Head of caudate nucleus (tissue), 42 donors: Measurements from ENCODE around the gene WNT9B.
A peak's percentile ranks its signal among the peaks of the same experiment; 100 is the strongest.

Experiments used
- DNase-seq, 42 donors: peaks; one replicate each; pipeline versions ENCODE4 v3.0.0 to v3.0.0-alpha.2; 2020 to 2021; ENCODE audit warnings: mixed read lengths in 7 of 42
- intact Hi-C: fragments of 100-400 bp; cut with DNase I; formaldehyde crosslinking; loops from one replicate; pipeline ENCODE4 v1.15.0; 2022

The WNT9B gene, protein sequence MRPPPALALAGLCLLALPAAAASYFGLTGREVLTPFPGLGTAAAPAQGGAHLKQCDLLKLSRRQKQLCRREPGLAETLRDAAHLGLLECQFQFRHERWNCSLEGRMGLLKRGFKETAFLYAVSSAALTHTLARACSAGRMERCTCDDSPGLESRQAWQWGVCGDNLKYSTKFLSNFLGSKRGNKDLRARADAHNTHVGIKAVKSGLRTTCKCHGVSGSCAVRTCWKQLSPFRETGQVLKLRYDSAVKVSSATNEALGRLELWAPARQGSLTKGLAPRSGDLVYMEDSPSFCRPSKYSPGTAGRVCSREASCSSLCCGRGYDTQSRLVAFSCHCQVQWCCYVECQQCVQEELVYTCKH

DNA sequence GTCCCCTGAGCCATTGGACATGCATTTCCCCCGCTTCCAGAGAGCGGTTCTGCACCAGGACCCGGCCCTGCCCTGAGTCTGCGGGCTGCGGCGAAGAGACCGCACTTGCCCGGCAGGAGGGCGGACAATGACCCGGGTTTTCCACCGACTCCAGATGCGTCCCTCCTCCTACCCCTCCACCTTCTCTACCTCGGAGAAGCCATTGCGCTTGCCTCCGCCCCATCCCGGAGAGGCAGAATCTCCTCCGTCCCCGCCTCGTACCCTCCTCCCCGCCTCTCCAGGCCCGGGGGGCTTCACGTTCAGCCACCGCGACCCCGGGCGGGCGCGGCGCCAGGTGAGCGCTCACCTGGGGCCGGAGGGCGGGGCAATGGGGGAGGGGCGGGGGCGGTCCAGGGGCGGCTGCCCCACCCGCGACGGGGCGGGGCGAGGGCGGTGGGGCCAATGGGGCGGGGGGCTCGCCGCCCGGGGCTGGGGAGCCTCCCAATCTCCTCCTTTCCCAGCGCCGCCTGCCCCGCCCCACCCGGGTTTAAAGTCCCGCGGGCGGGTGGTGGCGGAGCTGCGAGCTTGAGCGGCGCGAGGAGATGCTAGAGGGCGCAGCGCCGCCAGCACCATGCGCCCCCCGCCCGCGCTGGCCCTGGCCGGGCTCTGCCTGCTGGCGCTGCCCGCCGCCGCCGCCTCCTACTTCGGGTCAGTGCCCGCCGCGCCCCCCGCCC is at the start of gene WNT9B:
TSS of gene WNT9B (plus strand) at position 555 of the 713 bp plus-strand sequence. CDS start at position 611, 56 bp downstream.
- peak in 19 of 42 donors; percentile 13 to 57 (median 37) for DNase-seq
- intact Hi-C loops: no loop called here

DNA sequence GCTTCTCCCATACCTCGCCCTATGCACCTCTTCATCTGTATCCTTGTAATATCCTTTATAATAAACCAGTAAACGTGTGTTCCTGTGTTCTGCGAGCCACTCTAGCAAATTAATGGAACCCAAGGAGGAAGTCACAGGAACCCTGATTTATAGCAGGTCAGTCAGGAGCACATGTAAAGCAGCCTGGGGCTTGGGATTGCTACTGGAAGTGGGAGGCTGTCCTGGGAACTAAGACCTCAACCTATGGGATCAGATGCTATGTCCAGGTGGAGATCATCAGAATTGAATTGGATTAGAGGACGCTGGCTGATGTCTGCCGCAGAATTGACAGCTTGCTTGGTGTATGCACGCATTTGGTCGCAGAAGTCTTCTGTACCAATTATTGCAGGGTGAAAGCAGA is 48.6 kb upstream of the WNT9B start:
- DNase-seq: no peak
- intact Hi-C loops: no loop called here

DNA sequence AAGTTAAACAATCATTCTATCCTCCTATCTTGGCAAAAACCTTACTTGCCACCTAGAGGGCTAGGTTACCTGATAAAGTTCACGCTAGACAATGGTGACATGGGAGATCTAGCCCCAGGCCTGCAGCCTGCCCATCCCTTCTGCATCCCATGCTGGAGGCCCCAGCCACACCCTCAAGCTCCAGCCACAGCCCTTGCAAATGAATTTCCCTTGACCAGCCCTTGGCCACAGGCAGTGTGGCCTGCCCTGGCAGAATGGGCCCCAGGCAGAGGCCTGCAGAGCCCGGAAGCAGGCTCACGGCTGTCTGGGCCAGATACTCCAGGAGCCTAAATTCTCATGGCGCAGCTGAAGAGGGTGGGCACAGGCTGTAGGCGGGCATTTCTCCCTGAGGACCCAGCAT is 47.8 kb upstream of the WNT9B start:
- intact Hi-C loops: no loop called here
- DNase-seq: no peak

DNA sequence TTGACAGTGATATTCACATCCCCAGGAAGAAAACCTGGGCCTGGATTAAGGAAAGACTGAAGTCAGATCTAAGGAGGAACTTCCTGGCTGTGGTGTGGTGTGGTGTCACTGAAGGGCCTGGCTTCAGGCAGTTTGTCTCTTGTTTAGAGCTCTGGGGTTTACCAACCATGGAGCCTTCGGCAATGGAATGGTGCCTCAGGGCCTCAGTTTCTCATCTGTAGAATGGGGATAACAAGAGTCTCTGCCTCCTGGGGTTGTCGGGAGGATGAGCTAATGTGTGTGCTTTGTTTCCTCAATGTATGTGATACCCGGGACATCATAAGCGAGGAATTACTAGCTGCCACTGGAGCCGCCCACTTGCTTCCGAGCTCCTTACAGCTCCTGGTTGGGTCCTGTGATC is 45.6 kb upstream of the WNT9B start:
- DNase-seq: no peak

DNA sequence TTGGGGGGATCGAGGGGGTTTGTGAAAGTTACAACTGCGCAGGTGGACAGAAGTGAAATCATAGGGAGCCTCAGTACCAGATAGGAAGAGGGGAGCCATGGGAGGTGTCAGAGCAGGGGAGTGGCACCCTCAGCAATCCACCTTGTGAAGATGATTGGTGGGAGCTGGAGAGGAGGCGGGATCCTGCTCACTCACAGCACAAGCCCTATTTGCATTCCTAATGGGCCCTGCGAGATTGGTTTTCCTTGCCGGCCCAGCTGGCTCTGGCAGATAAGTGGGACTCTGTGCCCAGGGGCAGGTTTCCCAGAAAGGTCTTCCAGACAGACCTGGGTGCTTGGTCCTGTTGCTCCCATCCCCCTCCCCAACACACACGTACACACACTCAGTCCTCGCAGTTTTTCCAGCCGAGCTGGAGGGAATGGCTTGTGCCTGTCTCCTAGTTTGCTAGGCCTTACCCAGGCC is 42.2 kb upstream of the WNT9B start:
- intact Hi-C loops: no loop called here
- DNase-seq: no peak

More for the DNA sequence above, 45.6 kb upstream of the WNT9B start:
- intact Hi-C loops: no loop called here

DNA sequence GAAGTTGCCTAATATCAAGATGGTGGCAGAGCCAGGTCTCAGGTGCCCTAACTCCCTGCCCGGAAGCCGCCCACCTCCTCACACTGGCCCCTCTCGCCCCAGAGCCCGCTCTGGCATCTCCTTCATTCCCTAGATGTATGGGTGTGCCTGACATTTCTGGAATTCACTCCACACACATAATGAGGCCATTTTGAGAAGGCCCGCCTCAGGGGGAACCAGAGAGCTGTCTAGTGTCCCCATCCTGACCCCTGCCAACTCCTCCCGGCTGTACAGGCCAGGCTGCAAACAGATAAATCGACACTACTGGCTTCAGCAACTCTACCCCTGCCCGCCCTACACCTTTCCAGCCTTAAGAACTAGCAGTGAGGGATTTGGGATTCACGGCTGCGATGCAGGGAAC is 40.5 kb upstream of the WNT9B start:
- DNase-seq: no peak
- intact Hi-C loops: no loop called here

DNA sequence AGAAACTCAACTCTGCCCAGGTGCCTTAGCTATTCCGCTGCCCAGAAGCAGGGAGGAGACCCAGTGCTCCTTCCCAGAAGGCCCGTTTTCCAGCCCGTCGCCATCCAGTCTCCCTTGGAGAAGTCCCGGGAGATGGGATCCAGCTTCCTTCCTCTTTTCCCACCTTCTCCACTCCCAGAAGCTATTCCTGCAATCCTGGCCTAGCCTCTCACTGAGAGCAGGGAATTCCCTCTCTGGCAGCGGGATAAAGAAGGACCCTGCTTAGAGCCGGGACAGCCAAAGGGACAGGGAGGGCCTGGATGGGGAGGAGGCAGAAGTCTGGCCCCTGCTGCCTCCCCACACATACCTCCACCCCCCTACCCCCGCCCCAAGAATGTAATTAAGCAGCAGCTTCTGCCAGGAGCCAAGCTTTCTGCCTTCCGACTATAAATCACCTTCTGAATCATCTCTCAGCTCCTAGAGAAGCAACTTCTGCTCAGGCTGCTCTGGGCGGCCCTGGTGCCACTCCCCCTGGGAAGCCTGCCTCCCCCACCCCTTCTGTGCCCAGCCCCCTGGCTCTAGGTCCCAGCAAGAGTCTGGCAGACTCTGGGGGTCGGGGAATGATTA is 39.3 kb upstream of the WNT9B start:
- intact Hi-C loops: no loop called here
- DNase-seq: peak in 2 of 42 donors; percentile 9 to 49

DNA sequence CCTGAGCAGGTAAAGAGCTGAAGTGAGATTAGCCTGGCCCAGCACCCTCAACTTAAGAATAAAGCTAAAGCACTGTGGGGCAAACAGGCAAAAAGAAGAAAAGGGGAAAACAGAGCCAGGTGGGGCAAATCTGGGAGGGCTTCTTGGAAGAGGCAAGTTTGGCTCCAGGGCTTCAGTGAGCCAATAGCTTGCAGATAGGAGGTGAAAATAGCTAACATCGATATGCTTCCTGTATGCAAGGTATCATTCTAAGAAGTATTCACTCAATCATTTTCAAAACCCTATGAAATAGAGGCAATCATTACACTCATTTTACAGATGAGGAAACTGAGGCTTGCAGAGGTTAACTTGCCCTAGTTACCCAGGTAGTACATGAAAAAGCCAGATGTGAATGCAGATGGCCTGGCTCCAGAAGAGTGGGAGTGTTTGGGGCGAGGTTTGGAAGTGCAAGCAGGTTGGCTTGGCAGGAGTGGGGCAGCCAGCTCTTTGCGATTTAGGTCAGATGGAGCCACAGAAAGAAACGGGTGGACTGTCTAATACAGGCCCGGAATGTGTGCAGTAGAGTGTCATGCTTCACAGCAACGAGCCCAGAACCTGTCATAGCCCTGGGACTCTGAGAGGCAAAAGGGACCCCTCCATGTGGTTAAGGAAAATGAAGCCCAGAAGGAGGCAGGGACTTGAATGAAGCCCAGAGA is 38.6 kb upstream of the WNT9B start:
- intact Hi-C loops: no loop called here
- DNase-seq: no peak

DNA sequence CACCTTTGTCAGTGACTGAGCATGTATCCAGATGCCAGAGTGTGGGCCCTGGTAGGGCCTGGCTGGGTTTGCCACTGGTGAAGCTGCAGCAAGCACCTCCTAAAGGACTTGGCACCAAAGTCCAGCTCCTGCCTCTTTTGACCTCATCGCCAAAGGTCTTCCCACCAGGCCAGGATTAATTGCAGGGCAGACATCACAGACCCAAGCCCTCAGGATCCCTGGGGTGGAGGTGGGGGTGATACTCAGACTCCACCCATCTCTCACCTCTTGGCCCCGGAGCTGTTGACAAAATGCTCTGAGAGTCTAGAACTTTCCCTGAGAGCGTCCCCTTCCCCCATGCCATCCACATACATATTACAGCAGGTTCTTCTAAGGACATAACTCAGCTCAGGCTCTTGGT is 37.5 kb upstream of the WNT9B start:
- intact Hi-C loops: no loop called here

DNA sequence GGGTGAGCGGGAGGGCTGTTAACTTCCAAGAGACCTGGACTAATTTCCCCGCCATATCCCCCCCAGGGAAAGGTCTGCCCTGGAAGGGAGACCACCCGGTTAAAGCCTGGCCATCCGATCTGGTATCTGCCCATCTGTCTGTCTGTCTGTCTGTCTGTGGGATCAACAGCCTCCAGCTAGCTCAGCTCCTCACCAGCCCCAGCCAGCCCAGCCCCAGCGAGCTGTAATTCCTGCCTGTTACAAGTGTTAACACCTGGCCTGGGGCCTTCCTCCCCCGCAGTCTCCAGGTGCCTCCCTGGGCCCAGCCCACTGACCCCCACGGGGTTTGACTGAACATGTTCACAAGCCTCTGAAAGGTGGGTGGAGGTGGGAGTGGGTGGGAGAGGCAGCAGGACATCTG is 36.9 kb upstream of the WNT9B start:
- DNase-seq: no peak
- intact Hi-C loops: no loop called here

More for the DNA sequence above, 37.5 kb upstream of the WNT9B start:
- DNase-seq: no peak

DNA sequence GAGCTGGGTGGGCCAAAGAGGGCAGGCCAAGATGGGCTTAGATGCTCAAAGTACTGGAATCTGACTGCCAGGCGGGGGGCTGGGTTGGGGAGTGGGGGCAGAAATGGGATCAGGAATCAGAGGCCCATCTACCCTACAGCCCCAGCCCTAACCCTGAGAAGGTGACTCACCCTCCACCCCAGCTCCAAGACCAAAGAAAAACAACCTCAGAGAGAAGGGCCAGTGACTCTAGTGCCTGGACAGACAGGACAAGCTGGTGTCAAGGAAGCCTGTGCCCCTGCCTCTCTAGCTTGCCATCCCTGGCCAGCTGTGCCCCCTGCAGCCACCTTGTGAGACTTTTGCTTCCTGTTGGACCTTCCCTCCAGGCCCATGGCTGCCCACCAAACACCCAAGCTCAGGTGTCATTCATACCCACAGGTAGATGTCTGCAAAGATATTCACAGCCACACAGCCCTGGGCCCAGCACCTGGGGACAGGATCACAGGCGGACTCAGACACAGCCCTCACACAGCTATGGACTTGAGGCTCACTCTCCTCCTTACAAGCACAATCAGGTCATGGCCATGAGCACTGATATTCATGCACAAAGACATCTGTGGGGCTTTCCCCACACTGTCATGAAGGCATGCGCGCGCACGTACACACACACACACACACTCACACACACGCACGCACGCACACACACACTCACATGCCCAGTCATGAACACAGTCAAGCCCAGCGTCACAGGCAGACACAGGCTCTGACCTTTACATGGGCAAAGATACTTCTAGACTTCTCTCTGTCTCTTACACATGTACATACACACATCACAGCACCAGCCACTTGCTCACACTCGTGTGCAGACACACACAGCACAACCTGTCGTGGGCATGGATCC is 35.7 kb upstream of the WNT9B start:
- intact Hi-C loops: no loop called here
- no peak for DNase-seq

DNA sequence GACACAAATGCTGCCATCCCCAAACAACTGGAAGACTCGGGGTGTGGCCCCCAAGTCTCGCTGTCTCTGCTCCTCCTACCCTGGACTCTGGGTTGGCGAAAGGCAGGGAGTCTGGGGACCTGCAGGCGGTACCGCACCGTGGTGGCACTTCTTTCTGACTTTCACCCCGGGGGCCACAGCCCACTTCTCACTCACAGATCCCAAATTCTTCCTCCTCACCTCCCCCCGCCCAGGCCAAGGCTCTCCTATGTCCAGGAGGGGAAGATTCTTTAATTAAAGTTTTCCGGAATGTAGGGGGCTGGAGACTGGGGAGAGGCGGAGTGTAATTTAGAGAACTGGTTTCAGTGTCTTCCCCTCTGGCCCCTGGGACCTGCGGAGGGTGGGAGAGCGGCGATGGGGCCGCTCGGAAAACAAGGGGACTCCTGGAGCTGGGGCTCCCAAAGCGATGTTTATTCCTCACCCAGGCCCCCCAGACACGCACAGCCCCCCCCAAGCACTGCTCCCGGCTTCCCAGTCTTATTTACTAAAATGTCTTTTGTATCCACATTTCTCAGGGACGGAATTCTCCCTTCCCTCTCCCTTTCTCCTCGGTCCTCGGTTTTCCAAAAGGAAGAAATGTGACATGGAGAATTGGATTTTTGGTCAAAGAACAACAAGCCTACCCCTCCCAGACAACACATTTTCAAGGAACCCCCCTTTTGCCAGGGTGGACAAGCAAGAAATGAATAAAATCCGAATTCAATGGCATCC is 34.1 kb upstream of the WNT9B start:
- intact Hi-C loops: no loop called here
- DNase-seq: no peak

DNA sequence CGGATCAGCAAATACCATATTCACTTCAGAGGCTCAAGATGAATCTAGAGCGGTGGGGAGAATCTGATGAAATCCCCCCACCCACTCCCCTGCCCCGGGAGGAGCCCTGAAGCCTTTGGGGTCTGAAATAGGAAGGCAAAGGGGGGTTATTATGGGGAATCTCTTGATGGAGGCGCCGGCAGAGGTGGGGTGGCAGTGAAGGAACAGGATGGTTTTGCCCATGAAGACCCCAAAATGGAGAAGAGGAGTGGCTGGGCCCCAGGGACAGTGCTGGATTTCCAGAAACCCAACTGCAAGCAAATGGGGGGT is 33.5 kb upstream of the WNT9B start:
- DNase-seq: no peak
- intact Hi-C loops: no loop called here

DNA sequence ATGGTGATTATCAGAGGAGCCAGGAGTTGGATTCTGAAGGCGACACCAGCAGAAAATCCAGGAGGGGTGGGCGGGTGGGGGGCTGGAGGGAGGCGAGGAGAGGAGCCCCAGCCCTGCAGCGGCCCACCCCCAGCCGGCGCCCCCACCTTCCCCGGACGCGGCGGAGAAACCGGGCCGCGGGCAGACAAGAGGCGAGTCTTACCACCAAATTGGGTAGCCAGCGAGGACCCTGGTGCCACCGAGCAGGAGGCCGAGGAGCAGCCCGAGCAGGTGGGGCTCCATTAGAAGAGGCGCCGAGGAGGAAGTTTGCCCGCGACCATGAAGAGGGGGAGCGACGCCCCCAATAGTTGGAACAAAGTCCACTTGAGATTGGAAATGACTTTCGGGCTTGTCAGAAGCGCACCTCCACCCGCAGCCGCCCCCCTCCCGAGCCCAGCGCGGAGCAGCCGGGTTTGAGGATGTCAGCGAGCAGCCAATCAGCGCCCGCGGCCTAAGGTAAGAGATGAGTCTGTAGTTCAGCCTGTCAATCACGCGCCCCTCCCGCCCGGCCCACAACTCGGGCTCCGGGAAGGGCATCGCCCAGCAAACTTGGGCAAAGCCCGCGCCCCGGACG is 33.0 kb upstream of the WNT9B start, which contains the start of gene WNT3:
TSS of gene WNT3 (minus strand) at position 377 of the 613 bp plus-strand sequence. CDS start at position 282, 95 bp downstream.
- intact Hi-C loops: no loop called here
- DNase-seq: peak in 41 of 42 donors; percentile 27 to 85 (median 64)

DNA sequence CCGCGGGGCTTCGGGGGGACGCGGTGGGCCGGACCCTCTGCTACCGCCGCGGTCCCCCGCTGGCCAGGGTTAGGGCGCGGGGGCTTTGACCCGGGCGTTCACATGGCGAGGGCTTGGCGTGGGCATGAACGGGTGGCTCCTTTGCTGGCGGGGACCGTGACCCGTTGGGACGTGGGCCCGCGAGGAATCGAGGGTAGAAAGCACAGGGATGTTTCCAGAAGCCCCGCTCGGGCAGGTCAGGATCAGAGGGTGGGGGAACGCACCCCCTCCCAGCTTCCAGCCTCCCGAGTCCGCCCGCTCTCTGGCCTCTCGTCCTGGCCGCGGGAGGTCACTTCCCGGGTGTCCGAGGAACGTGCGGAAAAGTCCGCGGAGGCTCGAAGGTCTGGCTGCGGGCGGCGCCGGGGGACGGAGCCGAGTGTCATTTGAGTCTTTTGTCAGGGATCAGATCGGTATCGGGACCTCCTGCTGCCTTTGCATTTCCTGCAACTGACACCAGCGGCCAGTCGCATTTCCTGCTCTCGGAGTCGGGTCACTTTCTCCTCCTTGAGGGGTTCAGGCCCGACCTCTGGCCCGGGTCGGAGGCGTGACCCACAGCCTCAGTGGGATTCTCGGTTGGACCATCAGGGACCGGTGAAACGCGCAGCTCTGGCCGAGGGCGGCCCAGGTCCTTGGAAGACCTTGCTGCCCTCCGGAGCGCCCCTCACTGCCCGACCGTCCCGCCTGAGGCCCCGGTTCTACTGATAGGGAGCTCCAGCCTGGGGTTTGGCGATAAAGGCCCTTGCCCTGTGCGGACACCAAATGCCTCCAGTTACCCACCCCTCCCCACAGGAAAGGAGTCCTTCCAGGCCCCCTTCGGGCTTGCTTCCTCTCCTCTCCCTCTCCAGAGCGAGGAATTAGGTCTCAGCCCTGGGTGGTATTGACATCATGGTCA is 32.2 kb upstream of the WNT9B start:
- intact Hi-C loops: no loop called here
- DNase-seq: no peak

DNA sequence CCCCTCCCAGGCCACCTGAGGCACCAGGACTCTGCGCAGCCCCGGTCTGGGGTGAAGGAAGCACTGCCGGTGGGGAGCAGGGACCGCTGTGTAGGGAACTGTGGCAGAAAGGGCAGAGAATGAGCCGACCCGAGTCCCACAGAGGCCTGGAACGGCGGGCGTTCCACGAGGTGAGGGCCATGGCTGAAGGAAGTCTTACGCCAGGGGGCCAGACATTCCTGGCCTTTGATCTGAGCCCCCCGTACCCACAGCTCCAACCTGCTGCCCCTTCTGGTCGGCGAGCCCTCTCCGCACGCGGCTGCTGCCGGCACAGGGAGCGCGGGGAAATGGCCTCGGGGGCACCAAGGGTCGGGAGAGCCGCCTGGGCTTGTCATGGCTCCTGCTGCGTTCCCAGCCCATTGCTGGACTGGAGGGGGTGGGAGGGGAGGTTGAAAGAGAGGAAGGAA is 31.5 kb upstream of the WNT9B start:
- DNase-seq: no peak
- intact Hi-C loops: no loop called here
